Measurements from ENCODE around the gene MRTFB. TPM values are rescaled to one million over a fixed set of nuclear protein-coding genes. Genes with fewer than 3 reads are reported as not detected.

Gene MRTFB
- total RNA-seq, 3 donors from 2014 or later (not counting 1 experiment from before 2014, with no cell fraction given) = 12.8 to 22.8 (median 19.6) TPM

DNA sequence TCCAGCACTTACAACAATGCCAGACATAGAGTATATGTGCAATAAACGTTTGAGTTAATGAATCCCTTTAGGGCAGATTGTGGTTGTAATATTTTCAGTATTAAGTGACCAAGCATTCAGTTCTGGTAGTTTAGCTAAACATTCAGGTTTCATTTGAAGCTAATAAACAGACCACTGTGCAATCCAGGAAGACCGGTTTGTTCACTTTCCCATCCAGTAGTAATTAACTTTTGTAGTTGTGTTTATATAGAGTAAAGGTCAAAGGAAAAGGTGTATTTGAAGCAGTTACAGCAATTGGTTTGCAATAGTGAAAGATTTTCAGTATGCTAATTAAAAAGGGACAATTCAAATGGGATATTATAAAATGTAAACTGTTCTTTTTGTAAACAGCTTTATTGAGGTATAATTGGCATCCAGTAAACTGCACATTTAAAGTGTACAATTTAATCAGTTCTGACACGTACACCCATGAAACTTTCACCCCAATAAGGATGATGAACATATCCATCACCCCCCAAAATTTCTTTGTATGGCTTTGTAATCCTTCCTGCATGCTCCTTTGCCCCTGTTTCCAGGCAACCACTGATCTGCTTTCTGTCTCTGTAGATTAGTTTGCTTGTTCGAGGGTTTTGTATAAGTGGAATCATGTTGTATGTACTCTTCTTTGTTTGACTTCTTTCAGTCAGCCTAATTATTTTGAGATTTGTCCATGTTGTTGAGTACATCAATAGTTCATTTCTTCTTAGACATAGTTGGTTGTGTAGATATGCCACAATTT, 26.3 kb downstream of the MRTFB start:
- no peaks in the 10 kb centered on the region for H3K9me3 ChIP-seq (ENCODE audit: control insufficient read depth, insufficient read depth, low read length)
- TF ChIP-seq, protein P1, sequence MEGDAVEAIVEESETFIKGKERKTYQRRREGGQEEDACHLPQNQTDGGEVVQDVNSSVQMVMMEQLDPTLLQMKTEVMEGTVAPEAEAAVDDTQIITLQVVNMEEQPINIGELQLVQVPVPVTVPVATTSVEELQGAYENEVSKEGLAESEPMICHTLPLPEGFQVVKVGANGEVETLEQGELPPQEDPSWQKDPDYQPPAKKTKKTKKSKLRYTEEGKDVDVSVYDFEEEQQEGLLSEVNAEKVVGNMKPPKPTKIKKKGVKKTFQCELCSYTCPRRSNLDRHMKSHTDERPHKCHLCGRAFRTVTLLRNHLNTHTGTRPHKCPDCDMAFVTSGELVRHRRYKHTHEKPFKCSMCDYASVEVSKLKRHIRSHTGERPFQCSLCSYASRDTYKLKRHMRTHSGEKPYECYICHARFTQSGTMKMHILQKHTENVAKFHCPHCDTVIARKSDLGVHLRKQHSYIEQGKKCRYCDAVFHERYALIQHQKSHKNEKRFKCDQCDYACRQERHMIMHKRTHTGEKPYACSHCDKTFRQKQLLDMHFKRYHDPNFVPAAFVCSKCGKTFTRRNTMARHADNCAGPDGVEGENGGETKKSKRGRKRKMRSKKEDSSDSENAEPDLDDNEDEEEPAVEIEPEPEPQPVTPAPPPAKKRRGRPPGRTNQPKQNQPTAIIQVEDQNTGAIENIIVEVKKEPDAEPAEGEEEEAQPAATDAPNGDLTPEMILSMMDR (IDR thresholded peaks at IDR 0.05) = no peak
- intact Hi-C loops (cut with micrococcal nuclease) = no loop called here
- no peaks in the 10 kb centered on the region for H3K9me3 Mint-ChIP-seq
- no peak overlapping the region for H3K4me3 ChIP-seq (ENCODE audit: low read length)
- H3K4me3 Mint-ChIP-seq = no peak overlapping the region
- no peak overlapping the region for H3K27ac Mint-ChIP-seq
- no peaks in the 10 kb centered on the region for H3K27me3 Mint-ChIP-seq (ENCODE audit: low read depth in 2 of 2)
- H3K36me3 ChIP-seq (ENCODE audit: control insufficient read depth, insufficient read depth, low read length) = no peaks in the 10 kb centered on the region
- no peaks in the 10 kb centered on the region for H3K36me3 Mint-ChIP-seq
- H3K27me3 ChIP-seq (ENCODE audit: control insufficient read depth, insufficient read depth, low read length) = no peaks in the 10 kb centered on the region
- DNase-seq (no peak), ATAC-seq (no peak)
- no peaks in the 10 kb centered on the region for H3K4me1 ChIP-seq (ENCODE audit: control insufficient read depth, insufficient read depth, low read length)
- 91% methylated on average over 4 of the region's 4 CpGs for WGBS (ENCODE audit: insufficient coverage)
- H3K4me1 Mint-ChIP-seq = peaks cover 15 to 16% of the 10 kb centered on the region in 2 donors
- H3K27ac ChIP-seq (ENCODE audit: low read length) = no peak overlapping the region

DNA sequence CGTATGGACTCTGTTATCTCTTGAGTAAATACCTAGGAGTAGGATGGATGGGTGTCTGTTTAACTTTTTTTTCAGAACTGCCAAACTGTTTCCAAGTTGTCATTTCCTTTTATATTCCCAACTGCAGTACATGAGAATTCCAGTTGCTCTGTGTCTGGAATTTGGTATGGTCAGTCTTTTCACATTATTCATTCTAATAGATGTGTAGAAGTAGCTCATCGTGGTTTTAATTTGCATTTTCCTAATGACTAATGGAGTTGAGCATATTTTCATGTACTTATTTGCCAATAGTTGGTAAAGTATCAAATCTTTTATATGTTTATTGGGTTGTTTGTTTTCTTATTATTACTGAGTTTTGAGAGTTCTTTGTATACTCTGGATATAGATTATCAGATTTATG, 27.0 kb downstream of the MRTFB start:
- Histone ChIP-seq H3K4me1 (ENCODE audit: control insufficient read depth, insufficient read depth, low read length) (no peaks in the 10 kb centered on the region), H3K9me3 (ENCODE audit: control insufficient read depth, insufficient read depth, low read length) (no peaks in the 10 kb centered on the region), H3K27me3 (ENCODE audit: control insufficient read depth, insufficient read depth, low read length) (no peaks in the 10 kb centered on the region), H3K4me3 (ENCODE audit: low read length) (no peak overlapping the region), H3K27ac (ENCODE audit: low read length) (no peak overlapping the region), H3K36me3 (ENCODE audit: control insufficient read depth, insufficient read depth, low read length) (no peaks in the 10 kb centered on the region)
- H3K4me1 Mint-ChIP-seq = peaks cover 15 to 20% of the 10 kb centered on the region in 2 donors
- WGBS (ENCODE audit: insufficient coverage) = no CpG with 5 or more reads among the region's 2 CpGs
- no peaks in the 10 kb centered on the region for H3K27me3 Mint-ChIP-seq (ENCODE audit: low read depth in 2 of 2)
- H3K9me3 Mint-ChIP-seq = no peaks in the 10 kb centered on the region
- no peak for ATAC-seq
- no peak for DNase-seq
- TF ChIP-seq, protein P1 (IDR thresholded peaks at IDR 0.05) = no peak
- intact Hi-C loops (cut with micrococcal nuclease) = no loop called here
- H3K36me3 Mint-ChIP-seq = no peaks in the 10 kb centered on the region
- no peak overlapping the region for H3K27ac Mint-ChIP-seq
- H3K4me3 Mint-ChIP-seq = no peak overlapping the region

DNA sequence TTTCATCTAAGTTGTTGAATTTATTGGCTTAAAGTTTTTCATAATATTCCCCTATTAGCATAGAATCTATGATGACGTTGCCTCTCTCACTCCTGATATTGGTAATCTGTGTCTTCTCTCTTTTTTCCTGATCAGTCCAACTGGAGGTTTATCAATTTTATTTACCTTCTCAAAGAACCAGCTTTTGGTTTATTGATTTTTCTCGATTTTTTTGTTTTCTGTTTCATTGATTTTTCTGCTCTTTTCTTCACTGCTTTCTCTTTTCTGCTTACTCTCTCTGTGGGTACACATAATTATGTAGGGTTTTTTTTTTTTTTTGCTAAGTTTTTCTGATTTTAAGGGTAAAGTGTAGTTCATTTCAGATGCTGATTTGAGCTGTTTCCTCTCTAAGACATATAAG, 29.7 kb downstream of the MRTFB start:
- 100% methylated on average over 1 of the region's 2 CpGs for WGBS (ENCODE audit: insufficient coverage)
- Histone ChIP-seq H3K36me3 (ENCODE audit: control insufficient read depth, insufficient read depth, low read length) (no peaks in the 10 kb centered on the region), H3K9me3 (ENCODE audit: control insufficient read depth, insufficient read depth, low read length) (no peaks in the 10 kb centered on the region), H3K4me3 (ENCODE audit: low read length) (no peak overlapping the region), H3K27ac (ENCODE audit: low read length) (no peak overlapping the region), H3K4me1 (ENCODE audit: control insufficient read depth, insufficient read depth, low read length) (no peaks in the 10 kb centered on the region), H3K27me3 (ENCODE audit: control insufficient read depth, insufficient read depth, low read length) (no peaks in the 10 kb centered on the region)
- H3K27ac Mint-ChIP-seq = peak overlapping the region; percentile 14 to 52
- TF ChIP-seq, protein P1 (IDR thresholded peaks at IDR 0.05) = no peak
- H3K9me3 Mint-ChIP-seq = no peaks in the 10 kb centered on the region
- intact Hi-C loops (cut with micrococcal nuclease) = no loop called here
- H3K27me3 Mint-ChIP-seq (ENCODE audit: low read depth in 2 of 2) = no peaks in the 10 kb centered on the region
- peaks cover 23 to 30% of the 10 kb centered on the region in 2 donors for H3K4me1 Mint-ChIP-seq
- ATAC-seq = no peak
- no peaks in the 10 kb centered on the region for H3K36me3 Mint-ChIP-seq
- no peak for DNase-seq
- no peak overlapping the region for H3K4me3 Mint-ChIP-seq

DNA sequence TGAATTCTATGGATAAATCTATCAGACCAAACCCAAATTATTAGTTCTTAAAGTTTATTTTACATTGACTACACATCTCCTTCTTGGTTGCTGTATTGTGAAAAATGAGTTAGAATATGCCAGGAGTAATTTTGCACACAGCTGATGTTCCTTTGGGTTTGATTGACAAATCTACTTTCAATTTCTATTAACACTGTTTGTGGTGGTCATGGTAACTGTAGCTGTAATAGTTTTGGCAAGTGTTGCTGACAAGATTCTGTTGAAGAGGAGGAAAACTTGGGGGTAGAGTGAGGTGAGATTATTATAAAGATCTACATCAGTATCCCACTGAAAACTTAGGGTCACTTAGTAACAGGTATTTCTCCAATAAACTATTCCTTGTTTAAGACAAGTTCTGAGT, 30.3 kb downstream of the MRTFB start:
- Mint-ChIP-seq H3K4me3 (no peak overlapping the region), H3K36me3 (no peaks in the 10 kb centered on the region), H3K4me1 (peaks cover 23 to 30% of the 10 kb centered on the region in 2 donors), H3K9me3 (no peaks in the 10 kb centered on the region), H3K27ac (peak overlapping the region; percentile 14 to 52), H3K27me3 (ENCODE audit: low read depth in 2 of 2) (no peaks in the 10 kb centered on the region)
- Histone ChIP-seq H3K9me3 (ENCODE audit: control insufficient read depth, insufficient read depth, low read length) (no peaks in the 10 kb centered on the region), H3K36me3 (ENCODE audit: control insufficient read depth, insufficient read depth, low read length) (no peaks in the 10 kb centered on the region), H3K4me3 (ENCODE audit: low read length) (no peak overlapping the region), H3K27ac (ENCODE audit: low read length) (no peak overlapping the region), H3K27me3 (ENCODE audit: control insufficient read depth, insufficient read depth, low read length) (no peaks in the 10 kb centered on the region), H3K4me1 (ENCODE audit: control insufficient read depth, insufficient read depth, low read length) (no peaks in the 10 kb centered on the region)
- intact Hi-C loops (cut with micrococcal nuclease) = no loop called here
- DNase-seq (no peak), ATAC-seq (peak; percentile 68 to 76 (median 76))
- TF ChIP-seq, protein P1 (IDR thresholded peaks at IDR 0.05) = no peak

Measured in natural killer cell (primary cell).